GM19328 (cell line): ENCODE results near the gene SLX4IP.
"Not testable (repeated sequence)": the region's sequence is repeated elsewhere in the genome, so short reads cannot be mapped to it uniquely, and the experiment has no call there.

Source experiments
- ATAC-seq: cut with Tn5 transposase; IDR thresholded peaks from one replicate; pipeline ENCODE4 v1.9.1; 2021; ENCODE audit warnings: mild to moderate bottlenecking, moderate library complexity; ENCODE audit not compliant: unreplicated experiment

SLX4IP gene

DNA sequence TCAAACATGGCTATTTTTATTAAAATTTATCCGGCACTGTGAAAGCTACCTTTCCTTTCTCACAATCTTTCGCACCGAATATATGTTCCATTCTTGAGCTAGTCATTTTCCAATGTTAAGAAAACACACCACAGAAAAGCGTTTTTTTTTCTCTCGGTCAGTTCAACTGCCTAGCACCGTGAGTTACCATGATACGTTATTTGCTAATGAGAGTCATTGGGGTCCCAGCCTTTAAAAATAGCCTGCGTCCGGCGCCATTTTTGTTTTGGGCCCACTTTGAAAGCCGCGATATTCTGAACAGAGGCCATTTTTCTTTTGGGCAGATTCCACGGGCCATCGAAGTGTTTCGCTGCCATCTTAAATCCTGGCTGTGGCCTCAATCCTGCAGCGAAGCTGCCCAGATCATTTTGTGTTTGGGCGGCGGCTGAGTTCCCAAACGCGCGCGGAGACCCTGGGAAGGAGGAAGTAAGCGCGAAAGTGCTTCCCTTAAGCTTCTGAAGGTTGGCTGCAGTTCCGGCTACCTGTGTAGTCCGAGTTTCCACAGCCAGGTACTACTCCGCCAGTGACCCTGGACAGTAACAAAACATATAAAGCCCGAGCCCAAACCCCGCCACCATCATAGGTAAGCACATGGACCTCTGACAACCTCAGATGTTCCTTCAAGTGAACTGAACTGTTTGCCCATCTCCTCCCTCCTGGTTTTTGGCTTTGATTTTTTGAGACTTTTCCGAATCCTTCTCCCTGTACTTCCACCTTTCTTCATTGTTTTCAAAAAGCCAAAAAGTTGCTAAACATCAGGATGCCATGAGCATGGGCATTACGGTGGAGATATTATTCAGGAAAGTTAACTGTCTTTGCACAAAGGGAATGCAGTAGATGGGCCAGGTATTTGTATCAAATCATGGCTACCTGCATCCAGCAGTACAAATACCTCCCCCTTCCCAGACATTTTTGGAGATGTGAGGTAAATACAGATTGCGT lies at the start of gene SLX4IP:
SLX4IP (plus strand) TSS at position 474 of the 981 bp plus-strand sequence. CDS start 22,900 bp downstream, outside the sequence.
- peak; percentile 51 for ATAC-seq

DNA sequence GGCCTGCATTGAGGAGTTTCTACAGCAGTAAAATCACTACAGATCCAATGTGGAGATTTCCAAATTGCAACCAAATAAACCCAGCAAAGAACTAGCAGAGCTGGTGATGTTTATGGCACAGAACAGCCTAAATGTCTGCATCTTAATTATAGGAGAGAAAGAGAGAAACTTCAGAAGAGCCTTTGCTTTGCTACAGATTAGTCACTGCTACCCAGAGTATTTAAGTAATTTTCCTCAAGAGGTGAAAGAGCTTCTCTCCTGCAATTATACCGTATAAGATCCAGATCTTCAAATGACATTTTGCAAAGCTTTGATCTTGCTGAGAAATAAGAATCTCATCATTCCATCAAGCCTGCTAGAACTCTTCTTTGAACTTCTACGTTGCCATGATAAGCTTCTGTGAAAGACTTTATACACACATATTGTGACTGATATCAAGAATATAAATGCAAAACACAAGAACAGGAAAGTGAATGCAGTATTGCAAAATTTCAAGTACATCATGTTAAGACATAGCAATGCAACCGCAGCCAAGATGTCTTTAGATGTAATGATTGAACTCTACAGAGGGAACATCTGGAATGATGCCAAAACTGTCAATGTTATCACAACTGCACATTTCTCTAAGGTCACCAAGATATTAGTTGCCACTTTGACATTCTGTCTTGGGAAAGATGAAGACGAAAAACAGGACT lies 49.1 kb upstream of the SLX4IP start:
- ATAC-seq, result no peak

DNA sequence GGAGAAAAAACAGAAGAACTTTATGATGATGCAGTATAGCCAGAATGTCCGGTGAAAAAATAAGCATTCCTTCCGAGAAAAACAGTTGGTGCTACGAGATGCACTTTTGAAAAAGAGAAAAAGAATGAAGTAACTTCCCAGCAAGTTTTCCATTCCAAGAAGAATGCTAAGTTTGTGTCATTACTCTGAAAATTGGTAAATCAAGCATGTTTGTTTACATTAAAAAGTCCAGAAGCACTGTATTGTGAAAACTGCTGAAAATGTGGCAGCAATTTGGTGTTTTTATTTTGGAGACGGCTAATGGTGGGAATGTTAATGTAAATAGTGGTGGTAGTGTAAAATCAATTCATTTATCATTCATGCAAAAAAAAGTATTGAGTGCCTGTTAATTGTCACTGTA lies 47.4 kb upstream of the SLX4IP start:
- no peak for ATAC-seq

DNA sequence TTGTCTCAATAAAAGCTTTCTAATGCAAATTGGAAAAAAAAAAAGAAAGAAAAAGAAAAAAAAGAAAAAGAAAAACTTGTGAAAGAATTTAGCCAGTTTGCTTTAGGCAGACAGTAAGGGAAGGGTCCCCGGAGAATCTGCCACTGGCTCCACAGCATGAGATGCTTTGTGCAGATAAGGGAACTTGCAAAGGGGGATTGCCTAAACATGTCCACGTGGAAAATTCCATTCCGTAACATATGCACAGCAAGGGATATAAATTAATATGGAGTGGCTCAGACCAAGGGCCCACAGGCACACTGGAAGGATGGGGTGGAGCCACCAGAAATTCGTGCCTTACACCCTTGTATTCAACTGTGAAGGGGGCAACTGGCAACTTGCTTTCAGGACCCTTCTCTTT lies 46.5 kb upstream of the SLX4IP start:
- no peak for ATAC-seq

DNA sequence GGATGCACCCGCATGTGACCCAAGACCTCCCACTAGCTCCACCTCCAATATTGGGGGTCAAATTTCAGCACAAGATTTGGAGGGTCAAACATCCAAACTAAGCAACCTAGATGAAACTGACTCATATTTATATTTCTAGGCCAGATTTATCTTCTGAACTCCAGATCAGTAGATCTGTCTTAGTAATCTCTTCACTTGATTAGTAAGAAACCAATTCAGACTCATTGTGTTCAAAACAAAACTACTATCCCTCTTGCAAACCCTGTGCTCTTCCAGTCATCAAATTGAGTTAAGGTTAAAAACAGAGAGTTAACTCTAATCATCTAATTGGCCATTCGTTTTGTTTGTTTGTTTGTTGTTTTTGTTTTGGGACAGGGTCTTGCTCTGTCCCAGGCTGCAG lies 44.4 kb upstream of the SLX4IP start:
- no peak for ATAC-seq

DNA sequence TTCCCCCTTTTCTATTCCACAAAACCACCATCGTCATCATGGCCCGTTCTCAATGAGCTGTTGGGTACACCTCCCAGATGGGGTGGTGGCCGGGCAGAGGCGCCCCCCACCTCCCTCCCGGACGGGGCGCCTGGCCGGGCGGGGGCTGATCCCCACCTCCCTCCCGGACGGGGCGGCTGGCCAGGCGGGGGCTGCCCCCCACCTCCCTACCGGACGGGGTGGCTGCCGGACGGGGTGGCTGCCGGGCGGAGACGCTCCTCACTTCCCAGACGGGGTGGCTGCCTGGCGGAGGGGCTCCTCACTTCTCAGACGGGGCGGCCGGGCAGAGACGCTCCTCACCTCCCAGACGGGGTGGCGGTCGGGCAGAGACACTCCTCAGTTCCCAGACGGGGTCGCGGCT lies 40.4 kb upstream of the SLX4IP start:
- ATAC-seq, result not testable (repeated sequence)

DNA sequence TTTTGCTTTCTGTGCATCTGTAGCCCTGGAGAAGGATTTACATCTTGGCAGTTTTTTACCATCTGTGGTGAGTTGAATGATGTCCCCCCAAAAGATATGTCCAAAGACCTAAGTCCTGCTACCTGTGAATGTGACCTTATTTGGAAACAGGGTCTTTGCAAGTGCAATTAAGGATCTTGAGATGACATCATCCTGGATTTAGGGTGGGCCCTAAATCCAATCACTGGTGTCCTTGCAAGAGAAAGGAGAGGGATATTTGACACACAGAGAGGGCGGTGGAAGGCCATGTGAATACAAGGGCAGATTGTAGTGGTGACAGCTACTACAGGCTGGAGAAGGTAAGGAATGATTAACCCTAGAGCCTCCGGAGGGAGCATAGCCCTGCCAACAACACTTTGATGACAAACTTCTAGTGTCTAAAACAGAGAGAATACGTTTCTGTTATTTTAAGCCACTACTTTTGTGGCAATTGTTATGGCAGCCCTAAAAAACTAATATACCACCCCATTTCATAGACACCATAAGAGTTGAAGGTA lies 36.2 kb upstream of the SLX4IP start:
- ATAC-seq, result no peak

DNA sequence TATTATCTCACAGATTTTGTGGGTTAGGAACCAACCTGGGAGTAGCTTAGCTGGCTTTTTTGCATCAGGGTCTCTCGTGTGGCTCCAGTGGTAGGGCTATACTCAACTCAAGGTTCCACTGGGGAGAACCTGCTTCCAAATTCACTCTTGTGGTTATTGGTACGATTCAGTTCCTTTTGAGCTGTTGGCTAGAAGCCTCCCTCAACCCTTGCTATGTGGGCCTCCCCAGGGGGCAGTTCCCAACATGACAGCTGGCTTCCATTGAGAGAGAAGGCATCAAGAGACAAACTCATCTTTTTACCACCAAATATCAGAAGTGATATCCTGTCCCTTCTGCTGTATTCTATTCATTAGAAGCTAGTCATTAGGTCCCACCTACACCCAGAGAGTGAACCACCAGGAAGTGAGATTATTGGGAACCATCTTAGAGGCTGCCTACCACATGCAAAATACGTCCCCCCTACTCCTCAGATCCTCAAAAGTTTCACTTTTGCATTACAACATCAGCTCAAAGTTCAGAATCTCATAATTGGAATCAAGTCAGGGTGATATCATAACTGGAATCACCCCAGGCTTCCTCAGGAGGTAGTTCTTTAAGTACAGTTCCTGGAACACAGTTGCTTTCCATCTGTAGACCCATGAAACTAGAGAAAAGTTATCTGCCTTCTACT lies 32.0 kb upstream of the SLX4IP start:
- ATAC-seq, result peak; percentile 54

DNA sequence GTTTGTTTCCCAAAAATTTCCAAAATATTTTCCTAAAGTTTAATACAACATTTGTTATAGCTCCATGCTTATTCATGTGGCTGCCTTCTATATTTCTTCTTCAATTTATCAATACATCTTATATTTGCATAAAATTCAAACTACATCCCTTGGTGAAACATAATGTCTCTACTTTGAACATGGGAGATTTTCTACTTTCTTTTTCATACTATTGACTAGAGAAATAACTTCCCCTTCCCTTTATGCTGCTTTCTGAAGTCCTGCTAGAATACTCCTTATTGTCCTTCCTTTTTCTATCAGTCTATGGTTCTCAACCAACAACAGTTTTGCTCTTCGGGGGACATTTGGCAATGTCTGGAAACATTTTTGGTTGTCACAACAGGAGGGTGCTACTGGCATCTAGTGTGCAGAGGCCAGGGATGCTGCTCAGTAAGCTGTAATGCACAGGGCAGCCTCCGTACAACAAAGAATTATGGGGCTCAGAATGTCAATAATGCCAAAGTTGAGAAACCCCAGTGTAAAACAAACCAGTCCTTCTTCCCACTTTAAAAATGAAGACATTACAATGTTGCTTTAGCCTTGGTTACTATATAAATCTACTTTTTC lies 31.0 kb upstream of the SLX4IP start:
- ATAC-seq, result no peak

DNA sequence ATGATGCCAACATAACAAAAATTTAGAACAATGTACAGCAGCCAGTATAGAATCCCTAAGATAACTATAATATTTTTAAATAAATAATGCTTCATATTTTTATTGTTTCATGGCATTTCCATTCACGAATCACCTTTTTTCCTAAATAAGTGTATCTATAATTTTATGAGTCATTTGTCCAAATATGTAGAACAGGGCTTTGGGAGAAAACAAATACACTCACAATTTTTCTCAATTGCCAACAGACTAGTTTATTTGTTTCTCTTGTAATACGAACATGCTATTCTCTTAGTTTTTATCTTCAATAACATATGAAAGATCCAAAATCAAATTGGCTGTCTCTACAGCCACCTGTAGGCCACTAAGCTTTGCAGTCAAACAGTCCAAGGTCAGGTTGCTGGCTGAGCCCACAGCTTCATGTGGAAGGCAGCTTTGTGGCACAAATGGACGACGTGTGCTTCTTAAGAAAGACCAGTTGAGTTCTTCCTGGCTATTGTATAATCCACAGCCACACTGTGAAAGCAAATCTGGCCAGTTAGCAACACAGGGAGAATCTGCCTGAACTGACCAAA lies 30.1 kb upstream of the SLX4IP start:
- no peak for ATAC-seq

DNA sequence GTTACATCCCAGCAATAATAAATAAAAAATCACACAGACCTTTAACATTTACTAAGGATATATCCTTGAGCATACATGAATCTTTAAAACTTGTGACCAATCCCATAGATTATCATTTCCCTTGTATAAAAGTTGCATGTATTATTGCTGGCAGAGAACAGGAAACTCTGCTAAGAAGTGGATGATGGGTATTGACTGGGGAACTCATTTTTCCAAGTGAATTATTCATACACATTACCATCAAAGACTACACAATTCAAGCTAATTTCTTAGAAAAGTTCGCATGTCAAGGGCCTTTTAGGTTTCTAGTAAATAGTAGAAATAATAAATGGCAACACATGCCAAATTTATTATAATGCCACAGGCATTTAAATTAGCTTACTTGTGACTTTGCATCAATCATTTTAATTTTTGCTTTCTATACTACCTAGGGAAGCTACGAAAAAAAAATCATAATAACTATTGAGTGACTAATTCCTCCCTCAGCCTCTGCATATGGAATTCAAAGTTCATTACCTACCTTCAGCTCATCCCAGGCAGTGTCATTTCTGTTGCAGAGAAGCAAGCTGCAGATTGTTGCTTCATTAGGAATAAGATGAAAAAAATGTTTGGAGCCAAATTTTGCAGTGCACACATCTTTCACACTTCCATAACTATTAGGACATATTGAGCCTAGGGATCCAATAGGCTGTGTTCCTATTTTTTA lies 26.8 kb upstream of the SLX4IP start:
- no peak for ATAC-seq

DNA sequence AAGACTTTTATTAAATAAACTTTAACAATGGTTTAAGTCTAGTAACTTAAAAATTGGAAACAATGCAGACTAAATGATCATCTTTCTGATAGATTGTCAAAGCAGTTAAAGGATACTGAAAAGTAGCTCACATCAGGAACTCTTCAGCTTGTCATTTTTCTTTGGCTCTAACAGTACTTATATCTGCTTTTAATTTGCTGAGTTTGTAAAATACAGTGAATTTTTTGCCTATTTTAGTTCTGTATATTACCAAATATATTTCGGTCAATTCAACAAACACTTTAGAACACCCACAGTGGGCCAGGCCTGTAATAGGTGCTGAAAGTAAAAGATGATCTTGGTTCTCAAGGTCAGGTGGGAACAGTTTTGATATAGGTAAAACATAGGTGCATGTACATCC lies 23.4 kb upstream of the SLX4IP start:
- no peak for ATAC-seq

DNA sequence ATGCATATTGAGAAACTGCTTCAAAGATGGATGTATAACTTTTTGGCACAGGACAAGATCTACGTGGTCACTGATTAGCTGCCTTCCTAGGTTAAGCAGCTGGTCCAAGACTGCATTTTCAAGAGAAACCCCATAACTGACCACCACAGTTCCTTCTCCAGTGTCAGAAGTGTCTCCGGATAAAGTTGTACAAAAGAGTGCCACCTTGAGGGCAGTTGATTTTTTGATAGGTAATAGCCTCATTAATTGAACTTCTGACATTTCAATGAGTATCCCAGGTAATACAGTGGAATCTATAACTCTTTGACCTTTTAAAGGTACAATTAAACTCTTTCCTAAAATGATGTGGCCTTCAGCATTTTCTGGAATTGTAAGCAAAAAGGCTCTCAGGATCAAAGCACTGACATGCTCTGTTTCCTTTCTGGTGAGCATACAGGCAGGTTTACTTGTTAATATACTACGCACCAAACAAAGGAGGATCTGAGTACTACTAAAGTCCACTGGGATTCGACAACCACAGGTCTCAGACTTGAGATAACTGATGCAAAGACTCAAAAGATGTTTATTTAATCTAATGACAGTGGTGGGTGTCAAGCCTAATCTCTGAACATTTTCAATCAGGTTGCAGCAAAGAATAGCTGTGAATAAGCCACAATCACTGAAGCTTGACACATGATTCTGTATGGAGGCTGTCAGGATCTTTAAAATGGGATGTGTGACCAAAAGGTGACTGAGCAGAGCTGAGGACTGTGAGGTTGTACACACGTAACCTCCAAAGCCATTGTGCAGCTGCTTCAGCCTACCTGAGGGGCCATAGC lies 22.3 kb upstream of the SLX4IP start:
- ATAC-seq, result no peak

DNA sequence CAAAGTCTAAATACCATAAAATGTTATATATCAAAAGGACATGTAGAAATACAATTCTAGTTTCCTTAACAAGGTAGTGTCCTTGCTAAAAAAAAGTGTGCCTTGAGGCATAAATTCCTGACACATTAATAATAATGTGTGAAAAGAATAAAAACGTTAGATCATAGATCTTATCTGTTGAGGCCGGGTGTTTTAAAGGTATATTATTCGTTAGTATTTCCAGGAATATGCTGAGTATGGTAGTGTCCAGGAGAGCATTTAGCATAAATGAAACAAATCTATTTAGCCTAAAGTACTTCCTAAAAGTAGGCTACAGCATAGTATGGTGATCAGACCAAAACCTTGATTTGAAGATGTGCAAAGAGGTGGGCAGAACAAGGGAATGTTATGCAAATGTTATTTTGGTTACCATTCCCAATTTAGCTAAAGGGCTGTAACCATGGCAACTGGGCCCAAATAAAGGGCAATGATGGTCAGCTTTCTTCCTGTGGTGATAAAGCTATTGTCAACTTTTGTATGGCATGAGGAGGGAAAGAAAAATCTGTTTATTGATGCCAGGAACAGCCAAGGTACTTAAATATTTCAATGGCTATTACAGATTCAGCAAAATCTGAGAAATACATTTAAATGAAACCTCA lies 20.0 kb upstream of the SLX4IP start:
- no peak for ATAC-seq

DNA sequence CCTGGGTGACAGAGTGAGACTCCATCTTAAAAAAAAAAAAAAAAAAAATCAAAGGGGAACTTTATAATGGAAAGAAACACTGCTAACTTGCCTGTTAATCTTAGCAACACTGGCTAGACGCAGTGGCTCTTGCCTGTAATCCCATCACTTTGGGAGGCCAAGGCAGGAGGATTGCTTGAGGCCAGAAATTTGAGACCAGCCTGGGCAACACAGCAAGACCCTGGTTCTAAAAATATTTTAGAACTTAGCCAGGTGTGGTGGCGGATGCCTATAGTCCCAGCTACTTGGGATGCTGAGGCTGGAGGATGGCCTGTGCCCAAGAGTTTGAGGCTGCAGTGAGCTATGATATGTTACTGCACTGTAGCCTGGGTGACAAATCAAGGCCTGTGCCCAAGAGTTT lies 17.9 kb upstream of the SLX4IP start:
- not testable (repeated sequence) for ATAC-seq

DNA sequence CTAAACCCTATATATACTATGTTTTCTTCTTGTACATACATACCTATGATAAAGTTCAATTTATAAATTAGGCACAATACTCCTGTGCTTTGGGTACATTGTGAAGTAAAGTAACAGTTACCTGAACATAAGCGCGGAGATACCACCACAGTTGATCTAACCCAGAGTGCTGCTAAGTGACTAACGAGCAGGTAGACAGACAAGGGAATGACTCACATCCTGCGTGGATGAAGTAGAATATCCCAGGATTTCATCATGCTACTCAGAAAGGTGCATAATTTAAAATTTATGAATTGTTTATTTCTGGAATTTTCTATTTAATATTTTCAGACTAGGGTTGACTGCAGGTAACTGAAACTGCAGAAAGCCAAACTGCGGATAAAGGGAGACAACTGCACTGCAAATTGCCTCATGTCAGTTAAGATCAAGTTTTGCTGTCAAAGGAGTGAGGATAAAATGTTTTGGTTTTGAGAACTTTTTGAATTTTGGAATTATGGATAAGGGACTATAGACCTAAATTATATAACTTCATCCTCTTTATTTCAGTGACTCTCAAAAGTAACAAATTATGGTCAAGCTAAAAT lies 15.5 kb upstream of the SLX4IP start:
- no peak for ATAC-seq

DNA sequence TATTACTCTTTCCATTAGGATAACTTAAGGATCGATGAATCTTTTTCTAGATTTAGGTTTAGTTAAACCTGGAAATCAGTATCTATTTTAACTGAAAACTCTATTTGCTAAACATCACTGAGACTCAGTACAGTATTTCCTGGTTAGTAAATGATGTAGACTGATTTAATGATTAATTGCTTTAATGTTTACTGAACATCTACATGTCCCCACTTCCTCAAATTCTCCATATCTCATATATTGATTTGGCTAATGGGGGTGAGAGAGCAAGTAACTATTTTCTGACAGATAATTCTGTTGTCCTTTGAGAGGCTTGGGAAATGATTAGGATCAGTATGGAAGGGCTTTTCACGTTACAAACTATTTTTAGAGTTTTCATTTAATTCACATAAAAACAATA lies 11.4 kb upstream of the SLX4IP start:
- ATAC-seq, result no peak

DNA sequence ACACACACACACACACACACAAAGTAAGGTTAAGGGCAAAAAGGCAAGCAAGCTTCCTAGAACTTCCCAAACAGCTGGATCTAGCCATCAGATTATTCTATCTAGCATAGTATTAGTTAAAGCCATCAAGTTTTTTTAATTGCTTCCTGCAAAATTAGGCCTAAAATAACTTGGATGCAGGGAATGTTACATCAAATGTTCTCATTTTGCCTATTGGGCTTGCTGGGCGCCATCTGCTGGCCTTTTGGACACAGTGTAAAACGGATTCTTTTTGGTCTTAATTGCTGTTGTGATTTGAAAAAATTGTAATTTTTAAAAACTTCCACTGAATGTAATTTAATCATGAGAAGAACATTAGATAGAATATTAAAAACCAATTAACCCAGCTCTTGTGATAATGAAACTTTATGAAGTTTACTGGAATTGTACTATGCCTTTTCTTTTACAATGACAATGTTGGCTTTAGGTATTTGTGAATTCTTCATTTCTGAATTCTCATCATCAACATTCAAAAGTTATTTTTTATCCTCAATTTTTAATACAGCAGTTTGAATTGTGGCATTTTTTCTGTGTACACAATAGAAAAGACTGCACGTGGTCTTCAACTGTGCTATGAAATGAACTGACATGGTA lies 7.9 kb upstream of the SLX4IP start:
- no peak for ATAC-seq
